ENCODE measurements around the gene OASL.

OASL gene

GRCh38 chr12:121010860-121011259 is 28.2 kb downstream of the OASL start:
- DNase-seq = no peak

DNA sequence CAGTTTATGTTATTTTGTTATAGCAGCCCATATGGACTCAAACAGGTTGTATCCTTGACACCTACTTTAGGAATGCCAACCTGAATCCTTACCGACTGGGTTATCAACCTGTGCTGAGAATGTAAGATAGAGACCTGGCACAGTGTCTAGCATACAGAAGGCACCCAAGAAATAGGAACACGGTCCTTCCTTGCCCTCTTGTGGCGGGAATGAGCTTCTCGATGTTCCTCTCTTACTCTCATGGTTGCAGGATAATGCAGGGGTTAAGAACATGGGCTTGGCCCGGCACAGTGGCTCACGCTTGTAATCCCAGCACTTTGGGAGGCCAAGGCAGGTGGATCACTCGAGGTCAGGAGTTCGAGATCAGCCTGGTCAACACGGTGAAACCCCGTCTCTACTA is 29.3 kb downstream of the OASL start:
- no peak for DNase-seq

DNA sequence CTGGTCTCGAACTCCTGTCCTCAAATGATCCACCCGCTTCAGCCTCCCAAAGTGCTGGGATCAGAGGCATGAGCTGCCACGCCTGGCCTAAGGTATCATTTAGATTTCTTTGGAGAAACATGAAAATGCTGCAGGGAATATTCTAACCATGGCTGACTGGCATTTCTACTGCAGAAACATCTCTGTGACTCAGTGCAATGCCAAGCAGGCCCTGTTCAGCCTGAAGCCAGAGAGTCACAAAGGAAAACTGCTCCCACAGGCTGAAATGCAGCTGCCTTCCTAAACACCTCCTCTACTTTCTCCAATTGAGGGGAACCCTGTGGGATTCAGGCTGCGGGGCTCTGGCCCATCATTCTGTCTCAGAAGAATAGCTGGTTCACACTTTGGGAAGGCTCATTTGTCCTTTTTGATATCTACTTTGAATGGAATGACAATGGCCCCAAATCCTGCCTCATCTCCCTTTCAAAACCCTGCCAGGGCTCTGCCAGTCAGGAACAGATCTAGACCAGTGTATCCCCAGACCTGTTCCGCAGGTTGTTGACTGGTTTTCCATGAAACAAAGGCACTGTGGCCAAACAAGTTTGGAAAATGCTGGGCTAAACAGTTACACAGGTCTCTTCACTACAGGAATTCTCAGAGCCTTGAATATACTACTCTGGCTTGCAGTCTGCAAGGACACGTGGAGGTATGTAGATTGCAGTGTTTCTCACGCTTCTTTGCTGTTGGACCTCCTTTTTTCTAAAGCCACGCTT is 30.5 kb downstream of the OASL start:
- DNase-seq = no peak

DNA sequence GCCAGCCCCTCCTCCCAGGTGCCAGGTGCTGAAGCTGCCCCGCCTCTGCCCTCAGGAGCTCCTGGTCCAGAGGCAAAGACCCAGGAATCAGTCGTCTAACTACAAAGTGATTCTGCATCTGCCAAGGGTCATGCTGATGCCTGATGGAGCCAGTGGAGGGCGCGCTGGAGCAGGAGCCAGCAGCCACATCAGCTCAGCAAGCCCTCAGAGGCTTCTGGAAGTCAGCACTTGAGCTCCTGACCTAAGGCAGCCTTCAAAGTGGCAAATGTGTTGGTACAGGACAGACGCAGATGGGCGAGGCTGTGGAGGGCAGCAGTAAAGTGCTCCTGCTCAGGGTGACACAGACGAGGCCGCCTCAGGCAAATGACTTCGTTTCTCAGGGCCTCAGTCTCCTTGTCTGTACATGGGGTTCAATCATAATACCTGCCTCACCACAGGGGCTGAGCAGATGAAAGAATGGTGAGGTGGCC is 33.7 kb downstream of the OASL start:
- peak; percentile 71 for DNase-seq

- no peak for DNase-seq
Measured at GRCh38 chr12:121004253-121004815, 34.7 kb downstream of the OASL start.

DNA sequence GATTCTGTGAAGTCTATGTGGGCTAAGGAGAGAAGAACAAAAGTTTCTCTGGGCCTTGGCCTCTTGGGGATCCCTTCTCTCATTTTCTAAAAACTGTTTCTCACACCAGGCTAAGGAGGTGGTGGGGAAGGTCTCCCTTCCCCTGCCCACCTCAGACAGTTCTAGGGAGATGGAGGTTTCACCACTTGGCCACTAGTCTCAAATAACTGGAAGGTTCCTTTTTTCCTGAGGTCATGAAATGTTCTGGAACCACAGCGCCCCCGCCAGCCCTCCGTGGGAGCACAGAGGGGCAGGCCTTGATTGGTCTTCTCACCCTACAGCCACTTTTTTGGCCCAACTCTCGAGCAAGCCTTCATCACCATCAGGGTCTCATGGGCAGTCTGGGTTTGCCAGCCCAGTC is 35.4 kb downstream of the OASL start:
- no peak for DNase-seq

DNA sequence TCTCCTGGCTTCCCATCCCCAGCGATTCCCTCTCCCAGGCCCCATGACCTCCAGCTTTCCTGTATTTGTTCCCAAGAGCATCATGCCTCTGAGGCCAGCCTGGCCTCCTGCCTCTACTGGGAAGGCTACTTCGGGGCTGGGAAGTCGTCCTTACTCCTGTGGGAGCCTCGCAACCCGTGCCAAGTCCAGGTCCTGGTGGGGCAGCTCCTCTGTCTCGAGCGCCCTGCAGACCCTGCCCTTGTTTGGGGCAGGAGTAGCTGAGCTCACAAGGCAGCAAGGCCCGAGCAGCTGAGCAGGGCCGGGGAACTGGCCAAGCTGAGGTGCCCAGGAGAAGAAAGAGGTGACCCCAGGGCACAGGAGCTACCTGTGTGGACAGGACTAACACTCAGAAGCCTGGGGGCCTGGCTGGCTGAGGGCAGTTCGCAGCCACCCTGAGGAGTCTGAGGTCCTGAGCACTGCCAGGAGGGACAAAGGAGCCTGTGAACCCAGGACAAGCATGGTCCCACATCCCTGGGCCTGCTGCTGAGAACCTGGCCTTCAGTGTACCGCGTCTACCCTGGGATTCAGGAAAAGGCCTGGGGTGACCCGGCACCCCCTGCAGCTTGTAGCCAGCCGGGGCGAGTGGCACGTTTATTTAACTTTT is 37.1 kb downstream of the OASL start:
- DNase-seq = no peak

GRCh38 chr12:121001060-121001459 is 38.0 kb downstream of the OASL start:
- no peak for DNase-seq

DNA sequence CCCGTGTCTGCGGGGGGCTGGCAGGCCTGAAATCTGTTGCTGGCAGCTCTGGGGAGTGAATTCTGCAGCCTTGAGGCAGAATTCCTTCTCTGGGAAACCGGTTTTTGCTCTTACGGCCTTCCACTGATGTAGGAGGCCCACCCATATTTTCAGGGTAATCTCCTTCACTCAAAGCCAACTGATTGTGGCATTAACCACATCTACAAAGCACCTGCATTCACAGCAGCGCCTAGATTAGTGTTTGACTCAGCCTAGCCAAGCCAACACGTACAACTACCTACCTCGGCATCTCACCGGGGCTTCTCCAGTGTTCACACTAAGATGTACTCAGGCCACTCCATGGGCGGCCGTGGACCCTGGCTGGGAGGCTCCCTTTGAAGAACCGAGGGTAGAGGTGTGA is 38.5 kb downstream of the OASL start:
- no peak for DNase-seq

DNA sequence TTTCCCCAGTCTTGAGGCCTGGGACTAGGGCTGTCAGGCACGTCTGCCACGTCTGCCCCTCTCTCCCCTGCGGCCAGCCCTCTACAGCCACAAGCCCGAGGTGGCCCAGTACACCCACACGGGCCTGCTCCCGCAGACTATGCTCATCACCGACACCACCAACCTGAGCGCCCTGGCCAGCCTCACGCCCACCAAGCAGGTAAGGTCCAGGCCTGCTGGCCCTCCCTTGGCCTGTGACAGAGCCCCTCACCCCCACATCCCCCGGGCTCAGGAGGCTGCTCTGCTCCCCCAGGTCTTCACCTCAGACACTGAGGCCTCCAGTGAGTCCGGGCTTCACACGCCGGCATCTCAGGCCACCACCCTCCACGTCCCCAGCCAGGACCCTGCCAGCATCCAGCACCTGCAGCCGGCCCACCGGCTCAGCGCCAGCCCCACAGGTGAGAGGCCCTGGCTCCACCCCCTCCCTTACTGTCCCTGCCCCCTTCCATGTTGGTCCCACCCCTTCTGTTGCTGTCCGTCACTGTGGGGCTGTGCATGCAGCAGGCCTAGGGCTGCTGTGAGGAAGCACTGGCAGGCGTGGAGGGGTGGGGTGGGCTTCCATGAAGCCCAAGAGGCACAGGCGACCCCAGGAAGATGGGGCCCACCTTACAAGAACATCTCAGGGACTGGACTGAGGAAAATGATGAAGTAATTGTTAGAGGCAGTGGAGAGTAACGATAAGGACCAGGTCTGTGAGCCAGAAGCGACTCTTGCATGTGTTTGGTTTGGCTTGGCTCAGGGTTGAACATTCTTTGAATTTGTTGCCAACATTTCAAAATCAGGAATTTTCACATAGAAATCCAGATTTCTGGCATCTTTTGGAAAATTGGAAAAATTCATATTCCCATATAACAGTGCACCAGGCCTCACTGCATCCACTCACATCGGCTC is 39.6 kb downstream of the OASL start:
- DNase-seq = no peak

DNA sequence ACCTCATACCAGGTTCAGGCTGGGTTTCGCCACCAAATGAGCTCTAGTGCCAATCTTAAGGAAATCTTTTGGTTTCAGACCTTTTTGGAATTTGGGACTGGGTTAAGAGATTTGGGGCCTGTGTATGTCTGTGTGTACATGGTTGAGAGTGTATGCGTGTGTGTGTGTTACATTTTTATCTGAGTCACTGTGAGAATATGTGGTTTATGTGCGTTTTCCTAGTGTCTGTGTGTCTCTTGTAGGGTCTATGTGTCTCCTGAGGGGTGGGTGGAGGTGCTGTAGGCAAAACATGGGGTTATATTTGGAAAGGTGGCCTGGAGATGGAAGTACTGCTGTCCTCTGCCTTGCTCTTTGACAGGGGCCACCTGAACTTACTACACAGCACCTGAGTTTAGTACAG is 40.6 kb downstream of the OASL start:
- no peak for DNase-seq

GRCh38 chr12:120997448-120997847 is 41.6 kb downstream of the OASL start:
- DNase-seq = no peak

DNA sequence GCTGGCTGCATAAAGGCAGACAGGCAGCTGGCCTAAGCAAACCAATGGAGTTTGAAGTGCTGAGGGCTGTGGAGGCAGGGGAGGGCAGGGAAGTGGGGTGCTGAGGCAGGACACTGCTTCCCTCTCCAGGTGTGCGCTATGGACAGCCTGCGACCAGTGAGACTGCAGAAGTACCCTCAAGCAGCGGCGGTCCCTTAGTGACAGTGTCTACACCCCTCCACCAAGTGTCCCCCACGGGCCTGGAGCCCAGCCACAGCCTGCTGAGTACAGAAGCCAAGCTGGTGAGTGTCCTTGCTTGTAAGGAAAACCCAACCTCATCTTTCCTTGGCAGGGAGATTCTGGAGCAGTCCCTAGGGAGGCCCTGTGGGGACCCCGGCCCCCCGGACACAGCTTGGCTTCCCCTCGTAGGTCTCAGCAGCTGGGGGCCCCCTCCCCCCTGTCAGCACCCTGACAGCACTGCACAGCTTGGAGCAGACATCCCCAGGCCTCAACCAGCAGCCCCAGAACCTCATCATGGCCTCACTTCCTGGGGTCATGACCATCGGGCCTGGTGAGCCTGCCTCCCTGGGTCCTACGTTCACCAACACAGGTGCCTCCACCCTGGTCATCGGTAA is 42.8 kb downstream of the OASL start:
- DNase-seq = no peak

GRCh38 chr12:120994589-120995337 is 44.3 kb downstream of the OASL start:
- DNase-seq = no peak

DNA sequence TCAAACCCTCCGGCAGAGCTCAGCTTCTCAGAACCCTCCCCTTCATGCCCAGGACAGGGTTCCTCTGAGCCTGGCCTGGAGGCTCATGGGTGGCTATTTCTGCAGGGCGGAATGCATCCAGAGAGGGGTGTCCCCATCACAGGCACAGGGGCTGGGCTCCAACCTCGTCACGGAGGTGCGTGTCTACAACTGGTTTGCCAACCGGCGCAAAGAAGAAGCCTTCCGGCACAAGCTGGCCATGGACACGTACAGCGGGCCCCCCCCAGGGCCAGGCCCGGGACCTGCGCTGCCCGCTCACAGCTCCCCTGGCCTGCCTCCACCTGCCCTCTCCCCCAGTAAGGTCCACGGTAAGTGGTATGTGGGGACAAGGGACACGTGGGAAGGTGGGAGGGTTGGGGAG is 45.0 kb downstream of the OASL start:
- no peak for DNase-seq

DNA sequence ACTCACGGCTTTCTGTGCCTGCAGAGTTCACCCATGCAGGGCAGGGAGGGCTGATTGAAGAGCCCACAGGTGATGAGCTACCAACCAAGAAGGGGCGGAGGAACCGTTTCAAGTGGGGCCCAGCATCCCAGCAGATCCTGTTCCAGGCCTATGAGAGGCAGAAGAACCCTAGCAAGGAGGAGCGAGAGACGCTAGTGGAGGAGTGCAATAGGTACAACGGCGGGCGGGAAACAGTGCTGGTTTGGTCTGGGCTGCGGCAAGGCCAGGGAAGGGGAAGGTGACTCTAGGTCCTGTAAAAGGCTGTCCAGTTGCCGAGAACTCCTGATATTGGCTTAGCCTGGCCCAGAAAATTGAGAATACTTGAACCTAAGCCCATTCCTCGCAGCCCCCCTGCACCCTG is 45.5 kb downstream of the OASL start:
- no peak for DNase-seq

DNA sequence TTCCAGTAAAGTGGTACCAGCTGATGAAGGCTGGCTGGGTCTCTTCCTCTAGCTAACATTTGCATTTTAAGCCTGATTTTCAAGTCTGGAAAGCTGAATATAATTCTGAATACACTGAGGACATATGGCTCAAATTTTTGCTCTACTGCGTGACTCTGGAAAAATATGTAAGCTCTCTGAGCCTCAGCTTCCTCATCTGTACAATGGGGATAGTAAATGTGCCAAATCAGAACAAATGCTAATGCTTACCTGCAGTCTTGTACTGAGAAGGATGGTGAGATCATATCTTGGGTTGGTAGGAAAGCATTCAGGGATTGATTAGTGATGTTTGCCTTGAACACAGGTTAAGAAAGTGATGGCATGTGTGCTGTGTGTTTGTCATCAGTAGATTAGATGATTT is 46.1 kb downstream of the OASL start:
- no peak for DNase-seq

DNA sequence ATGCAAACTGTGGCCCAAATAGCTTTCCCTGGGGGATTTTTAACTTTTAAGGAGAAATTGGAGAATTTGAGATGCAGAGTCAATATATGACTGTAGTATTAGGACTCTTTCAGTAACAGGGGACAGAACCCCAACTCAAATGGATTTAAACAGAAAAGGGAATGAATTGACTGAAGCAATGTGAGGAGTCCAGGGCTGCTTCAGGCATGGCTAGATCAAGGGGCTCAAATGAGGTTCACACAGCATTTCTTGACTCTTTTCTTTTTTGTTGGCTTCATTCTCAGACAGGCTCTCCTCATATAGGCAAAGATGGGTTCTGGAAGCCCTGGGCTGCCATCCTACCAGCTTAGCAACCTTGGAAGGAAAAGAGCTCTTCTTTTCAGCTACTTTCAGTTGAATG is 47.1 kb downstream of the OASL start:
- DNase-seq = no peak

- DNase-seq = no peak
Measured at GRCh38 chr12:120990487-120991055, 48.5 kb downstream of the OASL start.

DNA sequence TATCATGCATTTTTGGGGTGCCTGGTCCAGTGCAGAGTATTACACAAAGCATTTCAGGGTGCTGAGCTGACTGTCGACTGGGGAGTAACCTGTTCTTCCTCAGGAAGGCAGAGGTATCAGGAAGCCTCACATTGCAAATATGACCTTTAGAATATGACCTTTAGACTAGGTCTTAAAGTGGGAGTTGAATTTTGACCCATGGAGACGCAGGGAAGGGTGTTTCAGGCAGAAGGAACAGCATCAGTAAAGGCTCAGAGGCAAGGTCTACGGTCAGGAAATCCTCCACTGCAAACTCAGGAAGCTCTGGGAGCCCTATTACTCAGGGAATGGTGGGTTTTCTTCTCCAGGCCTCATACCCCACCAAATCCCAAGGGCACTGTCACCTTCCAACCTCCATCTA is 49.4 kb downstream of the OASL start:
- DNase-seq = no peak

- no peak for DNase-seq
Measured at GRCh38 chr12:120988658-120989057, 50.4 kb downstream of the OASL start.

GRCh38 chr12:120988234-120988633 is 50.8 kb downstream of the OASL start:
- no peak for DNase-seq
